GM18517 (cell line): ENCODE data around the gene PODN.

ENCODE experiments used
- ATAC-seq: cut with Tn5 transposase; IDR thresholded peaks from one replicate; pipeline ENCODE4 v1.9.1; 2021; ENCODE audit warnings: mild to moderate bottlenecking, moderate library complexity; ENCODE audit not compliant: unreplicated experiment

Gene PODN

DNA sequence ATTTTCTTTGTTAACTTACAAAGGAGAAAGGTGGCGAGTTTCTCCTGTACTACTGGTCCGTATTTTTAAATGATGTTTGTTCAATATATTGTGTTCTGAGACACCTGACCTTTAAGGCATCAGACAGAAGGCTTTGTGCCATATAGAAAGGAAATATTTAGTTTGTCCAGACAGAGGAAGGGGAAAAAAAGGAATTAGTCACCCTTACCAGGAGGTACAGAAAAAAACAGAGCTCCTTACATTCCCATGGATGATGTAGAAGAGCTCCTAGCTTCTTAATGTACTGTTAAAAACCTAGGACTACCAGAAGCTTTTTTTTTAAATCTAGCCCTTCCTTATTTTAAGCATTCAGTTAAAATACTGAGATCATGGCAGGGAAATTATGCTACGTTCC is 12.4 kb upstream of the PODN start:
- ATAC-seq: no peak

DNA sequence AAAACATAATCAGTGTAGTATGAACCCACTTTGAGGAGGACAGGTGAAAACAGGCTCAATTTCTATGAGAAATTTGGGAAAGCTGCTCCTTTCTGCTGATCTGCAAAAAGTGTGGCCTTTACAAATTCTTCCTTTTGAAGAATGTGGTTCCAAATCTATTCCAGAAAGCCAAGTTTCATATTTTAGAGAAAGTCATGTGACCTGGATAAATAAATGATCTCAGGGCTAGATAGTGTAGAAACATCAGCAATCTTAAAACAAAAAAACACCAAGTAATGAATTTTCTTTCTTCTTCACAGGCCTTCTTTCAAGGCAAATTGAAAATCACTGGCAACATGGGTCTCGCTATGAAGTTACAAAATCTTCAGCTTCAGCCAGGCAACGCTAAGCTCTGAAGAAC is 11.7 kb upstream of the PODN start:
- ATAC-seq: no peak

DNA sequence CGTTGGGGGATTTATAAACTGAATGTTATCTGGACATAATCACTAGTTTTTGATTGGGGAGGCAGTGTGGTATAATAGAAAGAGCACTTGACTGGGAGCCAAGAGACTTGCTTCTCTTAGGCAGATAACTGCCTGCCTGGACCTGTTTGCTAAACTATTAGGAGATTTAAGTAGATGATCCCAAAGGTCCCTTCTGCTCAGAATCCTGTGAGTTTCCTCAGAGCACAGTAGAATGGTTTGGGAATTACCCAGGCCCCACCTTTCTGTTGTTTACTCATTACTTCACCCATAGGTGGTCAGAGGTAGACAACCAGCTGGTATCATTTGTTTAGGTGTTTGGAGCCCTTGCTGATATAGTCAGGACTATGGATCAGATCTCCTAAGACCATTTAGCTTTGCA is 10.3 kb upstream of the PODN start:
- no peak for ATAC-seq

DNA sequence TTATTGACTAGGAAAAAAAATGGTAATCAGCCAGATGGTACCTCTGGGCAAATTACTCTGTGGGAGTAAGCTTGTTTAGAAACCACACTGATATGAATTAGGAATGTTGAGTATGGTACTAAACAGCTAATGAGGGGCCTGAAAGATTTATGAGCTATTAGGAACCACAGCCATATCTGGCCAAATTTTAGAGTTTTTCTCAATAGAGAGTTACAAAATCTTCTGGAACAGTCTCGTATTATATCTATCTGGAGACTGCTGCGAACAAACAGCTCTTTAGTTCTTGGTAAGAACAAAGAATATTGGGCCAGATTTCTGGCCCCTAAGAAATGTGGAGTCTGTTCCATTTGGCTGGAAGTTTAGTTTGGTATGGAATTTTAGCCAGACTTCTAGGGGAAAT is 4.9 kb upstream of the PODN start:
- no peak for ATAC-seq

DNA sequence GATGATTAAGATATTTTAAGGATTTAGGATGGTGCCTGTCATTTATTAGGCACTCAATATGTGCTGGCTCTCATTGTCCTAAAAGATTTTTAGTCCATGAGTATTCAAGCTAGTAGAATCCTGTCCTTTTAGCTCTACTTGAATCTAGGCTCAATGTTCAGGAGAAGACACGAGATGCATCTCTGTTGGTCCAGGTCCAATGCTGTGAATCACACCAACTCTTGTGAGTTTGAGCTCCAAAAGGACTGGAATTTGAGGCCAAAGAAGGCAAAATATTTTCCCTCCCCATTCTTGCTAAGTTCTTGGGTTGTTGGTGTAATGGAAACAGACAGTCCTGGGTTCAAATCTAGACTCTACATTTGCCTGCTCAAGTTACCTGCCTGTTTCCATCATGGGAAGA is 1.4 kb upstream of the PODN start:
- no peak for ATAC-seq

DNA sequence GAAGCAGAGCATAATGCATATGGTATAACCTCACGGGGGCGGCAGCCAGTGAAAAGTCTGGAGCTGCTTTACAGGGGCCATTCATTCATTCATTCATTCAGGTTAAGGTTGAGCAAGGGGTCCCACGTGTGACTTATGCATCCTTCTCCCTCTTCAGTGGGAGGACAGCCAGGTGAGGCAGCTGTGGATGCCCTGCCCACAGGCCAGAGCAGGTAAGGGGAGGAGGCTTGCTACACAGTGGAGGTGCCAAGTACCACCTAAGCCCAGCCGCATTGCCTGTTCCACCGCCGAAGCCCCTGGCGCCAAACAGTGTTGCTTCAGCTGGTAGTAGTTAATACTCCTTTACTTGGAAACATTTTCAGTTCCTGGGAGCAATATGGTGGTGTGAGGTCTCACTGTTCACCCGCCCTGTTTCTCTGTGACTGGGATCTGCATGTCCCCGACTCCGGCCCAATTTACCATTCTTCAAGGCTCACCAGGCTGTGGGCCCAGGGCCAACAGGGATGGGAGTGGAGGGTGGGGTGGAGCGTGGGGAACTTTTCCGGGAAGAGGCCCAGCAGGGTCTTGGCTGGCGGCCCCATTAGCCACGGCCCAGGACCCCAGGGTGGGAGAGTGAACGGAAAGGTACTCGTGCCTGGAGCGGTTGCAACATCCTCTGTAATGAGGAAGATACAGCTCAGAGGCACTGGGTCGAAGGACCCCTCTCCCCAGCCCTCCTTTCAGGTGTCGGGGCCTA is 722 bp upstream of the PODN start:
- ATAC-seq: no peak

DNA sequence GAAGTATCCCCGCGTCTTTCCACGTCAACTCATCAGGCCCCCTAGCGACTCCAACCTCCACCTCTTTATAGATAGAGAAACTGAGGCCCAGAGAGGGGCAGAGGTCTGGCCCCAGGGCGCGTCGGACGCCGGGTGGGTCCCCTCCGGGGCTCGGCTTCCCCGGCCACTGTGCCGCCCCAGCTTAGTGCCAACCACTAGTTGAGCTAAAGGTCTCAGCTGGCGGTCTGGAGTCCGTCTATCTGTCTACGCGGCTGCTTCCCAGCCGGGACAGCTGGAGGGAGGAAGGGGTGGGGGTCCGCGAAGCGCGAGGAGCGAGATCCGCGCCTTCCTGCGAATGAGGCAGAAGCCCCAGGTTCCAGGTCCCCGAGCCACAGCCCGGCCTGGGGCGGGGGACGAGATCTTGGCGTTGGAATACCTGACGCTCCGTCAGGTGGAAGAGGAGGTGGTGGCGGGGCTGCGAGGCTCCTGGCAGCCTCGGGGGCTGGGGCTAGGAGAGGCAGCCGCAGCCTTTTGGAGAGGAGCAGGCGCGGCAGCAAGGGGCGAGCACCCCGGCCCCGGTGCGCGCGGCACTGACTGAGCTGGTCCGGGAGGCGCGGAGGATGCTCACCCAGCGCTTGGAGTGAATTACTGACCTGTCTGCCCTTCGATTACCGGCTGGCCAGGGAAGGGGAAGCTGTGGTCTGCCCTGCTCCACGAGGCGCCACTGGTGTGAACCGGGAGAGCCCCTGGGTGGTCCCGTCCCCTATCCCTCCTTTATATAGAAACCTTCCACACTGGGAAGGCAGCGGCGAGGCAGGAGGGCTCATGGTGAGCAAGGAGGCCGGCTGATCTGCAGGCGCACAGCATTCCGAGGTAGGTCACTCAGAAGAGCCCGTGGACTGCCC is 937 bp downstream of the PODN start:
- ATAC-seq: no peak

DNA sequence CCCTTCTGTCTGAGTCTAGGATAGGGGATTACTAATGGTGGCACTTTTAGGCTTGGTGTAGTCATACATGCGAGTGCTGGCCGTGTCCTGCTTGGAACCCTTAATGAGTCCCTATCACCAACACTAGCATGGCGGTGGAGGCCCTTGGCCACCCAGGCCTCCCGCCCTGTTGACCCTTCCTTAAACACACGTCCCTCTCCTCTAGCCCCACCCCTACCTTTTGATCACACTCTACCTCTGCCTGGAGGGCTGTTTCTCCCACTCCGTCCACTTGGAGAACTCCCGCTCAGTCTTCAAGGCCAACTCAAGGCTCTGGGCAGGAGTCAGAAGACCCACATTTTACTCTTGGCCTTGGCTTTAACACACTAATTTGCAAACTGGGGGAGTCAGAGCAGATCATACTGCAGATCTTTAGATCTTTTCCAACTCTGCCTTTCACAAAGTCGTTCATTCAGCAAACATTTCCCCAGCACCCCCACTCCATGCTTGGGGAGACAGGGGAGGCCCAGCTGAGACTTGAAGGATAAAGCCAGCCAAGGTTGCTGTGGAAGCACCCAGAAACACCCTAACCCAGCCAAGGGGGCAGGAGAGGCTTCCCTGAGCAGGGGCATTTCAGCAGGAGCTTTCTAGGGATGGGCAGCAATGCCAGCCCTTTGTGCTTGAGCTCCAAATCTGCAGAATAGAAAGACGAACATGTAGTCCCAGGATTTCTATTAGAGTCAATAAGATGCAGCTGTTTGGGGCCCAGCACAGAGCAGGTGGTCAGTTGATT is 1.9 kb downstream of the PODN start:
- no peak for ATAC-seq

DNA sequence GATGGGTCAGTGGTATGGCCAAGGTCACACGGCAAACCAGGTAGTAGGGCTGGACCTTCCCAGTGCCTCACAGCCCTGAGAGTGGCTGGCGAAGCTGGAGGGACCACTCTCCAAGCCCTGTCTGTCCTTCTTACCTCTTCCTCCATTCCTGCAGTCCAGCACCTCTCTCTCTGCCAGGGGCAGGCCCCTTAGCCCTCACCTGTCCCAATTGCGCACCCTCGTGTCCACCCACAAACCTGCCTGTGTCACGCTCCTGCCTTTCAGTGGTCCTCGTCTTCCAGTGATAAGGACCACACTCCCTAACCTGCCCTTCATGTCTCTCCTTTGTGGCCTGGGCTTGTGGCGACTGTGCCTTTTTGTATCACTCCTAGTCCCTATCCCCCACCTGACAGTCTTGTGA is 3.4 kb downstream of the PODN start:
- ATAC-seq: no peak

DNA sequence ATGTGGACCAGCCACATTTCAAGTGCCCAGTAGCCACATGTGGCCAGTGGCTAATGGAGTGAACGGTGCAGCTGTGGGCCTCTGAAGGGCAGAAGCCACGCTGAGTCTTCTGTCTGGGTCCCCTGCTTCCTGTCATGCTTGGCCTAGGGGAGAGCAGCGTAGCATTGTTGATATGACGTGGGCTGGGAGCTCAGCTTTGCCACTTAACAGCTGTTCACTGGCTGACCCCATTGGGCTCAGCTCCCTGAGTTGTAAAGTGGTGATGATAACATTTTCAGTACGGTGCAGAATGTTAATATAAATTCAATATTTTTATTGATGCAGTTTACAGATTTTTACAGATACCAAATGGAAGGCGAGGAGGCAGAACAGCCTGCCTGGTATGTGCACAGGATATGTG is 4.5 kb downstream of the PODN start:
- ATAC-seq: no peak

DNA sequence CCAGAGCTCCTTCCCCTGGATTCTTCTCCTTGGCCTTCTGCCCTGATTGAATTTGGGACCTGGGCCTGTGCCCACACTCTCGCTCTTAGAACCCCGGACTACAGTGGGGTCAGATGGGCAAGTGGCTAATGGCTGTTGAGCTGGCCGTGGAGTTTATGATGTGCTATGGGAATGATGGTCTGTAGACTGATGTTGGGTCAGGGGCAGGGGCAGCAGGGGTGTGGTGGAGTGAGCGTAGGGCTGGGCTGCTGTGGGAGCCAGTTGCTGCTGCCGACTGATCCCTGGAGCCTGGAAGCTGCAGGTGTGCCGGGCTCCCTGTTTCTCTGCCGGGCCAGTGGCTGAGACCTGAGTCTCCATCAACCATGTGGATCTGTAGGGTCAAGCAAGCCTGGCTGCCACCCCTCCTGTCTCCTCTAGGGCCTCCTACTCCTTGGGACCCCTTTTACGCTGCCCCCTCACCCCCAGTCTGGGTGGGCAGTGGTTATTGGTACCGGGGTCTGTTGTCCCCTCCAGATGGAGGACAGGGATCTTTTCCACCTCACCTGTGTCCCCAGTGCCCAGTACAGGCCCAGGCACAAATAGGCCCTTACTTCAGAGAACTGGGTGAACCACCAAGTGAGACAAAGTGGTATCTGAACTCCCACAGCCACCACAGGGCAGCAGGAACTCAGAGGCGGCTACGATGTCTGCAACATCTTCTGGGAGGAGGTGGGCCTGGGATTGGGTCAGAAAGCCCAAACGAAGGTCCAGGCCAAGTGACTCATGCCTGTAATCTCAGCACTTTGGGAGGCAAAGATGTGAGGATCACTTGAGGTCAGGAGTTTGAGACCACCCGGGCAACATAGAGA is 5.1 kb downstream of the PODN start:
- ATAC-seq: no peak

DNA sequence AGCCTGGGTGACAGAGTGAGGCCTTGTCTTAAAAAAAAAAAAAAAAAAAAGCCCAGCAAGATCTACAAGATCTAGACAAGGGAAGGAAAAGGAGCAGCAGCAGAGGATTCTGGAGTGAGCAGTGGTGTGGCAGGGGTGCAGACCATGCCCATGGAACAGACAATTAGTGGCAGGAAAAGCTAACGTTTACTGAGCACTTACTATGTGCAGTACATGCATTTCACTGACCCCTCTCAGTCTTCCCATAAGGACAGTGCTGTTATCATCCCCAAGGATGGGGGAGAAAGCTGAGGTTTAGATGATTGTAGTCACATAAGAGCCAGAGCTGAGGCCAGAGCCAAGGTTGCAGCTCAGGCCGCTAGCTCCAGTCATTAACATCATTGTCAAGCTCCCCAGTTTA is 5.9 kb downstream of the PODN start:
- no peak for ATAC-seq

DNA sequence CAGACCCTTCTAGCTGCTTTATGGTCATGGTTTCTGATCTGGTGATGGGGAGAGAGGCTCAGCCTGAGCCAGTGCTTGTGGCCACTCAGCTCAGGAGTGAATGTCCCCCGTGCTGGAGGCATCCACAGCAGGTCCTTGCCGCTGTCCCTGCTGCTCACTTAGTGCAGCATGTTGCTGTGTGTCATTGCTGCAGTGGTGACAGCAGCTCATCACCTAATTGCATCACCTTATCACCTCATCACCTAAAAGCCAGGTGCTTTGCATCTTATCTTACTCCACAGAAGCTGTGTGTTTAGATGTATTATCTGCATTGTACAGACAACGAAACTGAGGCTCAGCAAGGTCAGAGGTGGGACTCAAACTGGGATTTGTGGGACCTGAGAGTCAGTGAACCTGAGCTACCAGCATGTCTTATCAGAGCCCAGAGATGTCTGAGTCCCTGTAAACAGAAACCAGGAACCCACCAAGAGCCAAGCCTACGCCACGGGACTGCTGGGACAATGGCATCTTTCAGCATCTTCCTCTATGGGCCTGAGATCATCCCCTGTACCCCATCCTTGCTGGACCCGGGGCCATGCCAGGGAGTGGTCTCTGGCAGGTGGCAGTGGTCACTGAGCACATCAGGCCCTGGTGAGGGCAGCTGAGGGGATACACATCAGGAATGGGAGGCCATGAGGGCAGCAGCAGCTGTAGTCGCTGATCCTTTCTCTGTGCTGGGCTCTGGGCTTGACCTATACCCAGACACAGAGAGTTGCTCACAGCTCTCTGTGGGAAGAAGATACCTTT is 6.5 kb downstream of the PODN start:
- no peak for ATAC-seq

DNA sequence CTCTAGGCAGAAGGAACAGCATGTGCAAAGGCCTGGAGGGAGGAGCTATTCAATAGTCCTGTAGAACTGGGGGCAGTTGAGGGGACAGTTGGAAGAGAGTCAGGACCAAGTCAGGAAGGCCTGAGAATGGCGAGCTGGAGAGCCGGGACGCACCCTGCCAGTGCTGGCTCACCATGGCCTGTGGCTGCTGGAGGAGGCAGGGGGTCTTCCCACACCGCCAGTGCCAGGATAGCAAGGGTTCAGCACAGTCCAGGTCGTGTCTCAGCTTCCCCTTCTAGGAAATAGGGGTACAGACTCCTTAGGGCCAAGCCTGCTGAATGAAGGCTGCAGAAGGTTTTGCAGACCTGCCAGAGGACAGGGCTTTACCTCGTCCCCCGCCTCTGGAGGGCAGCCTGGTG is 7.3 kb downstream of the PODN start:
- ATAC-seq: no peak

DNA sequence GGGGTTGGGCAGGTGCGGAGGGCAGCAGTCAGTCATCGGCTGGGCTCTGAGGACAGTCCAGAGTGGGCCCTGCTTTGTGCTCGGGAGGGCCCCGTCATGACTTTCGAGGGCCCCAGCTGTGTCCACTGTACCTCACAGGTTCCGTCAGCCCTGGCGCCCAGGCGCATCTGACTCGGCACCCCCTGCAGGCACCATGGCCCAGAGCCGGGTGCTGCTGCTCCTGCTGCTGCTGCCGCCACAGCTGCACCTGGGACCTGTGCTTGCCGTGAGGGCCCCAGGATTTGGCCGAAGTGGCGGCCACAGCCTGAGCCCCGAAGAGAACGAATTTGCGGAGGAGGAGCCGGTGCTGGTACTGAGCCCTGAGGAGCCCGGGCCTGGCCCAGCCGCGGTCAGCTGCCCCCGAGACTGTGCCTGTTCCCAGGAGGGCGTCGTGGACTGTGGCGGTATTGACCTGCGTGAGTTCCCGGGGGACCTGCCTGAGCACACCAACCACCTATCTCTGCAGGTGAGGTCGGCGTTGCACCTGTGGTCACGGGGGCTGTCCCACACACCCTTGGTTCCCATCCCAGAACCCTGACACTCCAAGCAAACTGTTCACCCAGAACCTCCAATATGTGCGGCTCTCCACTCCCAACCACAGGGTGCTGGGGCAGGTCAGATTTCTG is 7.8 kb downstream of the PODN start:
- ATAC-seq: no peak

DNA sequence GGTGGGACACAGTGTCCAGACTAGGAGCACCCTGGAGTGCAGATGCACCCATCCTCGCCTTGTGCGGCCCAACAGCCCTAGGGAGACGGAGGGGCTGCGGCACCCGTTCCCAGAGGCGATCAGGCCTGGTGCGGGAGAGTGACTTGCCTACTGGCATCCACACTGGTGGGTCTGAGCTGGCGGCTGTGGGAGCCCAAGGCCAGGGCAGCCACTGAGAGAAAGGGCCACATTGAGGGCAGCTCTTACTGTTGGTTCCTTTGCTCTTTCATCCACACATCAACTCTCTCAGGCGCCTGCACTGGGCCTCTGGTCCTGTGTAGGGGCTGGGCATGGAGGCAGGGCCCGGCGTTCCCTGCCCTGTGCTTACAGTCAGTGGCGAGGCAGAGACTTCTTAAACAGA is 8.6 kb downstream of the PODN start:
- ATAC-seq: no peak

DNA sequence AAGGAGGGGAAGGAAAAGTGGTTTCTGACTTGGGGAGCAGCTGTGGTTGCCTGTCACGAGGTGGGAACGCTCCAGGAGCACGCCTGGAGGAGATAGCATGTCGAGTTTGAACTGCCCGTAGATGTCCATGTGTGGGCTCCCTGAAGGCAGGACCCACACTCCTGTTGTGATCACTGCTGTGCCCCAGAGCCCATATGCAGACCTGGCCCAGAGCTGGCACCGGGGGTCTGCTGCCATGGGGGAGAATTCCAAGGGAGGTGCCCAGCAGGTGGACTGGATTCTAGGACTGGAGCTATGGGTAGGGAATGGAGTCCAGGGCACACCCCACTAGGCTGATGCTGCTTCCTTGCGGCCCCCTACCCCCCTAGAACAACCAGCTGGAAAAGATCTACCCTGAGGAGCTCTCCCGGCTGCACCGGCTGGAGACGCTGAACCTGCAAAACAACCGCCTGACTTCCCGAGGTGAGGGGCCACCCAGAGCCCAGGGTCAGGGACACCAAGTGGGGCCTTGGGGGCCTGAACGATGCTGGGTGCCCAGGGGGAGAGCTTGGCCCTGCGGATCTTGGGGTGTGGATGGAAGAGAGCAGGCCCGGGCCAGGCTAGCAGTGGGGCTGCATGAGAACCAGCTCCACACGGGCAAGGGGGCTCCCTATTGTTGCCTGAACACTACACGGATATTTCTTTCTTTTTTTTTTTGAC is 9.3 kb downstream of the PODN start:
- no peak for ATAC-seq

DNA sequence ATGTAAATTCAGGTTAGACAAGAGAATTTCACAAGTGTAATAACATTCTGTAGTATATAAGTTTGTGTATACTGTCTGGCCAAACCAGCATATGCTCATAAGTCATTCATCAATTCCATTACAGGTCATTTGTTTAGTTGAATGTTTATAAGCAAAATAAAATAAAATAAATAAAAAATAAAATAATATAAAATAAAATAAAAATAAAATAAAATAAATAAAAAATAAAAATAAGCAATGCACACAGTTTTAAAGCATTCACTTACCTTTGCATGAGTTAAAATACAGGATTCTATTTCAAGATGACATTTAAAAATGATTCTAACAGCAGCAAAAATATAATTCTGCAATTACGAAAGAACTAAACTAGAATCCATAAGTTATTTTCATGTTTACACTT is 9.9 kb downstream of the PODN start:
- ATAC-seq: no peak

DNA sequence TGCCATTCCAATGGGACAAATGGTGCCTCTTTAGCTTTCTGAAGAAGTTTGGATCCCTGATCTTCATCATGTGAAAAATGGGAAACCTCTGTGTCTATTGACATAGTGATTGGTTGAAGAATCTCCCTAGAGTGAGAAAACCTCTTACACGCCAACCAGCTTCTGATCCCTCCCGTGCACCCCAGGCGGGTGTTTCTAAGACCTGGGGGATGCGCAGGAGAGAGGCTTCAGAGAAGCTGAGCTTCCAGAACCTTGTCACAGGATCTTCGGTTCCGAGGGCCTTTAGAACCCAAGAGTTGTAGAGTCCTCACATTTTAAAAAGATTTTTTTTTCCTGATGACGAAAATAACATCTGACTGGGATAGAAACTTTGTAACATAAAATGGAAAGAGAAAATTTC is 11.3 kb downstream of the PODN start:
- ATAC-seq: no peak
